K562 (cell line): ENCODE results near the gene DBNDD1. TPM values are rescaled to one million over a fixed set of nuclear protein-coding genes. Genes with fewer than 3 reads are reported as not detected.
A peak's percentile ranks its signal among the peaks of the same experiment; 100 is the strongest.

Source experiments
- ATAC-seq: fragments of 200-7000 bp; cut with Tn5 transposase; 3 replicates; pipeline ENCODE4 v1.9.1; 2020; ENCODE audit warnings: moderate library complexity
- BruUV-seq: library from RNA; stranded (reverse); fragments of 400-500 nt; replicated peaks from 2 replicates; lab custom pipeline; 2021; lab: Mats Ljungman, UMichigan
- CTCF ChIA-PET: fragments of 300-600 bp; formaldehyde crosslinking; extraction: SDS; loops from one replicate; lab custom pipeline; 2021; ENCODE audit warnings: low intra/inter-chr PET ratio; lab: Yijun Ruan, JAX
- POLR2A ChIA-PET: fragments of 300-600, 350-650 bp; sonication (Branson Sonifier 250); formaldehyde crosslinking; extraction: SDS; loops from one replicate; lab custom pipeline; 2021; ENCODE audit warnings: antibody characterized with exemption, inconsistent platforms; lab: Yijun Ruan, JAX
- DNase-seq, 4 experiments: peaks; one replicate each; pipeline versions ENCODE4 v3.0.0 to v3.0.0-alpha.2; 2011 to 2018; ENCODE audit warnings: low spot score in 3 of 4, mixed read lengths in 3 of 4; ENCODE audit errors: extremely low read depth in 1 of 4
- FAIRE-seq: peaks from 2 replicates; lab custom pipeline; 2011; peaks lifted over from hg19 to GRCh38; lab: Jason Lieb, UNC
- H2AFZ ChIP-seq: 2 replicates; pipeline ENCODE4 v1.6.0; 2011; ENCODE audit warnings: low read depth, low read length, control low read depth, inconsistent platforms
- H3K27ac ChIP-seq: fragments of 200-600 bp; 3 replicates; pipeline ENCODE4 v1.8.0; 2011; ENCODE audit warnings: low read depth, mild to moderate bottlenecking, control low read depth, inconsistent platforms, low read length, moderate library complexity, mixed read lengths; ENCODE audit errors: extremely low read depth
- H3K27me3 ChIP-seq, 2 experiments: fragments of 300-600 bp in 1 of 2; 2 replicates in 1 of 2; 3 replicates in 1 of 2; pipeline versions ENCODE4 v1.6.0 to v1.8.0; 2011; ENCODE audit warnings: inconsistent platforms in 2 of 2, low read length in 2 of 2, mild to moderate bottlenecking in 1 of 2, mixed read lengths in 1 of 2, moderate library complexity in 1 of 2; ENCODE audit not compliant: control insufficient read depth in 2 of 2, insufficient read depth in 2 of 2
- H3K36me3 ChIP-seq: fragments of 300-600 bp; 3 replicates; pipeline ENCODE4 v1.8.0; 2011; ENCODE audit warnings: mild to moderate bottlenecking, low read length, inconsistent platforms; ENCODE audit not compliant: control insufficient read depth, insufficient read depth
- H3K4me1 ChIP-seq, 2 experiments: fragments of 200-600 bp in 1 of 2; replicated peaks in 1 of 2; 2 replicates in 1 of 2; 3 replicates in 1 of 2; pipeline versions ENCODE4 v1.5.1 to v1.8.0; 2011; ENCODE audit warnings: inconsistent platforms in 2 of 2, low read length in 2 of 2, mild to moderate bottlenecking in 1 of 2, mixed read lengths in 1 of 2, moderate library complexity in 1 of 2; ENCODE audit not compliant: control insufficient read depth in 2 of 2, insufficient read depth in 2 of 2
- H3K4me2 ChIP-seq: 2 replicates; pipeline ENCODE4 v1.6.1; 2011; ENCODE audit warnings: low read length, control low read depth, inconsistent platforms, mixed read lengths; ENCODE audit not compliant: insufficient read depth
- H3K4me3 ChIP-seq: fragments of 200-600 bp; sonication (generic), shearing (Covaris generic); 2 replicates; pipeline ENCODE4 v1.5.1; 2016; ENCODE audit warnings: control low read depth, inconsistent platforms
- H3K79me2 ChIP-seq: fragments of 200-600 bp; 3 replicates; pipeline ENCODE4 v1.8.0; 2011; ENCODE audit warnings: low read length, inconsistent platforms; ENCODE audit not compliant: control insufficient read depth, insufficient read depth
- H3K9ac ChIP-seq, 2 experiments: 2 replicates each; pipeline versions ENCODE4 v1.6.0 to v1.6.1; 2011; ENCODE audit warnings: low read depth in 2 of 2, low read length in 2 of 2, control low read depth in 1 of 2, inconsistent platforms in 1 of 2, mild to moderate bottlenecking in 1 of 2, mixed read lengths in 1 of 2; ENCODE audit not compliant: insufficient read depth in 1 of 2
- H3K9me1 ChIP-seq: one replicate; pipeline ENCODE4 v1.6.0; 2011; ENCODE audit warnings: inconsistent platforms, mild to moderate bottlenecking, low read length, moderate library complexity; ENCODE audit not compliant: control insufficient read depth, insufficient read depth
- H3K9me3 ChIP-seq: replicated peaks from 2 replicates; pipeline ENCODE4 v1.5.1; 2011; ENCODE audit warnings: low read depth, low read length, inconsistent platforms; ENCODE audit not compliant: control insufficient read depth, insufficient read depth
- H4K20me1 ChIP-seq: replicated peaks from 2 replicates; pipeline ENCODE4 v1.6.1; 2011; ENCODE audit warnings: low read length, inconsistent platforms, mixed read lengths; ENCODE audit not compliant: control insufficient read depth, insufficient read depth
- CXXC5 ChIP-seq: fragments of 250-450 bp; sonication (Bioruptor Pico); IDR thresholded peaks from 2 replicates; pipeline ENCODE4 v1.8.0; 2022; ENCODE audit warnings: inconsistent platforms, mild to moderate bottlenecking, moderate library complexity
- E2F1 ChIP-seq: sonication (generic); formaldehyde crosslinking; IDR thresholded peaks from 2 replicates; pipeline ENCODE4 v1.8.1; 2023; ENCODE audit warnings: mild to moderate bottlenecking, missing genetic modification reagents, moderate library complexity
- HNRNPK ChIP-seq: fragments of 200-400 bp; formaldehyde crosslinking; IDR thresholded peaks from one replicate; pipeline ENCODE4 v1.6.1; 2018; ENCODE audit warnings: mild to moderate bottlenecking, low read depth, low read length; ENCODE audit not compliant: poor library complexity, severe bottlenecking
- KLF16 ChIP-seq: IDR thresholded peaks from 2 replicates; pipeline ENCODE4 v1.6.1; 2016; ENCODE audit warnings: antibody characterized with exemption
- MCM5 ChIP-seq: fragments of 450-650 bp; IDR thresholded peaks from 2 replicates; pipeline ENCODE4 v1.6.1; 2016; ENCODE audit warnings: low read depth
- NCOR1 ChIP-seq: fragments of 450-650 bp; IDR thresholded peaks from 2 replicates; pipeline ENCODE4 v1.6.1; 2016; ENCODE audit warnings: mild to moderate bottlenecking, moderate library complexity
- NFYB ChIP-seq: IDR thresholded peaks from 2 replicates; pipeline ENCODE4 v1.6.1; 2011; ENCODE audit warnings: mild to moderate bottlenecking, moderate library complexity; ENCODE audit not compliant: insufficient read length; ENCODE audit errors: extremely low read depth
- NR2C2 ChIP-seq, 2 experiments: fragments of 200-800 bp in 1 of 2; sonication (Bioruptor generic) in 1 of 2; sonication (generic) in 1 of 2; formaldehyde crosslinking in 1 of 2; IDR thresholded peaks; 2 replicates each; pipeline versions ENCODE4 v1.6.1 to v1.8.0; 2016 to 2022; ENCODE audit warnings: mild to moderate bottlenecking in 1 of 2, missing compliant biosample characterization in 1 of 2, missing genetic modification characterization in 1 of 2, missing genetic modification reagents in 1 of 2
- NUFIP1 ChIP-seq: fragments of 450-650 bp; IDR thresholded peaks from 2 replicates; pipeline ENCODE4 v1.6.1; 2018; ENCODE audit not compliant: partially characterized antibody
- PPARD ChIP-seq: fragments of 250-450 bp; sonication (Bioruptor Pico); IDR thresholded peaks from 2 replicates; pipeline ENCODE4 v1.8.0; 2022; ENCODE audit warnings: inconsistent platforms, mild to moderate bottlenecking, moderate library complexity
- RFX7 ChIP-seq: fragments of 250-450 bp; sonication (Bioruptor Pico); IDR thresholded peaks from 2 replicates; pipeline ENCODE4 v1.5.1; 2021; ENCODE audit warnings: mild to moderate bottlenecking
- SIX5 ChIP-seq, 2 experiments: IDR thresholded peaks; 2 replicates each; pipeline ENCODE4 v1.6.1; 2011; ENCODE audit warnings: low read length in 2 of 2, borderline replicate concordance in 1 of 2, low read depth in 1 of 2, mild to moderate bottlenecking in 1 of 2, moderate library complexity in 1 of 2; ENCODE audit not compliant: insufficient read depth in 1 of 2
- SMARCA5 ChIP-seq: fragments of 450-650 bp; IDR thresholded peaks from 2 replicates; pipeline ENCODE4 v1.6.1; 2016
- VEZF1 ChIP-seq: fragments of 200-800 bp; sonication (Bioruptor generic); IDR thresholded peaks from 2 replicates; pipeline ENCODE4 v1.6.1; 2017; ENCODE audit warnings: missing genetic modification characterization, missing compliant biosample characterization
- ZNF224 ChIP-seq: sonication (generic); formaldehyde crosslinking; IDR thresholded peaks from 2 replicates; pipeline ENCODE4 v1.8.0; 2022; ENCODE audit warnings: mild to moderate bottlenecking, missing genetic modification reagents
- ZNF668 ChIP-seq: fragments of 250-450 bp; sonication (Bioruptor Pico); IDR thresholded peaks from 2 replicates; pipeline ENCODE4 v1.8.0; 2022; ENCODE audit warnings: mild to moderate bottlenecking, inconsistent platforms
- ZNF695 ChIP-seq: fragments of 450-650 bp; formaldehyde crosslinking; IDR thresholded peaks from 2 replicates; pipeline ENCODE4 v1.4.0; 2020; ENCODE audit warnings: mild to moderate bottlenecking, moderate library complexity
- WGBS: fragments of 100-300 bp; shearing (Covaris generic); methylation state at CpG from one replicate; pipeline ENCODE4 v1.1.6; 2016; ENCODE audit warnings: low coverage, mixed read lengths; ENCODE audit not compliant: insufficient coverage; ENCODE audit errors: missing lambda C conversion rate; 5-methylcytosine and 5-hydroxymethylcytosine counted together
- in situ Hi-C: fragments of 300-500 bp; cut with MboI; formaldehyde crosslinking; loops from 4 replicates; pipeline ENCODE4 v1.15.0; 2018; ENCODE audit warnings: inconsistent platforms, mixed read lengths
- intact Hi-C: fragments of 100-400 bp; cut with micrococcal nuclease; formaldehyde crosslinking; loops from 2 replicates; pipeline ENCODE4 v1.14.2; 2022
- polyA plus RNA-seq, 8 experiments: library from polyadenylated mRNA; depleted of rRNA in 4 of 8; stranded (reverse) in 5 of 8; unstranded in 3 of 8; fragments of >200 nt; fragmentation: Nextera tagmentation in 2 of 8; fragmentation: Illumina TruSeq in 1 of 8; extraction: Ambion mirVana in 2 of 8; extraction: Trizol in 1 of 8; gene quantifications; 2 replicates each; pipeline versions ENCODE4 v1.2.1 to v1.2.3, GENCODE V29; 2011 to 2014; ENCODE audit warnings: inconsistent platforms in 1 of 8, missing spikeins in 1 of 8
- total RNA-seq, 7 experiments: library from RNA; depleted of rRNA in 6 of 7; stranded (reverse); fragments of >200 nt in 6 of 7; fragmentation: Illumina TruSeq in 2 of 7; extraction: Trizol in 2 of 7; gene quantifications; 2 replicates each; pipeline versions ENCODE4 v1.2.1 to v1.2.3, GENCODE V29; 2011 to 2021; ENCODE audit warnings: low replicate concordance in 1 of 7

Gene DBNDD1
- total and polyA plus RNA-seq, 9 of the 15 experiments (the other 6 are each of a cell fraction or from before 2014, with no cell fraction given) = 0.55 to 13.0 (median 5.8) TPM

- ATAC-seq = no peak
- in situ Hi-C loops = no loop called here
Measured at GRCh38 chr16:89984216-89984615, 35.0 kb downstream of the DBNDD1 start.

More at GRCh38 chr16:89984216-89984615, 35.0 kb downstream of the DBNDD1 start:
- Histone ChIP-seq H3K27ac (no peak overlapping the region), H4K20me1 (no peaks in the 10 kb centered on the region), H3K27me3 (no peaks in the 10 kb centered on the region), H3K9me3 (no peaks in the 10 kb centered on the region), H3K4me2 (no peak overlapping the region), H3K4me1 (no peaks in the 10 kb centered on the region; a peak in 1 of 5 replicates), H3K36me3 (peaks cover 86% of the 10 kb centered on the region), H2AFZ (no peak overlapping the region), H3K4me3 (no peak overlapping the region), H3K79me2 (no peaks in the 10 kb centered on the region), H3K9ac (peak overlapping the region in 1 of 2 experiments; percentile 1; a peak in 1 of 4 replicates), H3K9me1 (no peaks in the 10 kb centered on the region)
- POLR2A ChIA-PET = no interaction called here
- no peak for FAIRE-seq
- DNase-seq = no peak
- CTCF ChIA-PET = no interaction called here
- TF ChIP-seq HNRNPK (no peak), ZNF668 (no peak), MCM5 (no peak), ZNF695 (CRISPR knock-in tag) (no peak), RFX7 (CRISPR knock-in tag) (no peak), NUFIP1 (no peak), PPARD (no peak), NFYB (no peak), NR2C2 (CRISPR knock-in tag; IDR thresholded peaks at IDR 0.05) (no peak), NR2C2 (tag; IDR thresholded peaks at IDR 0.05) (no peak), SIX5 (IDR thresholded peaks at IDR 0.05; ENCODE audit: borderline replicate concordance in 1 of 2, insufficient read depth in 1 of 2, low read depth in 1 of 2, low read length in 2 of 2) (no peak), CXXC5 (CRISPR knock-in tag) (no peak), NCOR1 (no peak), VEZF1 (CRISPR knock-in tag) (no peak), KLF16 (no peak), E2F1 (CRISPR knock-in tag) (no peak), SMARCA5 (no peak), ZNF224 (no peak)
- intact Hi-C loops = no loop called here
- WGBS = 95% methylated on average over 7 of the region's 7 CpGs
- BruUV-seq = no TSS peak
